GM12878 (cell line): ENCODE results near the gene TLR9. TPM values are rescaled to one million over a fixed set of nuclear protein-coding genes. Genes with fewer than 3 reads are reported as not detected.

Source experiments
- ATAC-seq: fragments of 200-7000 bp; cut with Tn5 transposase; 3 replicates; pipeline ENCODE4 v1.9.1; 2020; ENCODE audit warnings: mild to moderate bottlenecking, moderate library complexity
- BruUV-seq: library from RNA; stranded (reverse); fragments of 400-500 nt; replicated peaks from 2 replicates; lab custom pipeline; 2021; lab: Mats Ljungman, UMichigan
- CTCF ChIA-PET: fragments of 300-600 bp; sonication (Branson Sonifier 250); formaldehyde crosslinking; extraction: SDS; loops from one replicate; lab custom pipeline; 2021; ENCODE audit warnings: inconsistent platforms; lab: Yijun Ruan, JAX
- POLR2A ChIA-PET: fragments of 350-600 bp; formaldehyde crosslinking; extraction: SDS; loops from one replicate; lab custom pipeline; 2021; ENCODE audit warnings: inconsistent platforms; lab: Charles Lee
- RAD21 ChIA-PET: fragments of 300-600 bp; sonication (Branson Sonifier 250); formaldehyde crosslinking; loops from one replicate; lab custom pipeline; 2023; ENCODE audit warnings: antibody characterized with exemption; ENCODE audit not compliant: unreplicated experiment; lab: Charles Lee
- SMC1A ChIA-PET: fragments of 300-600 bp; sonication (Branson Sonifier 250); formaldehyde crosslinking; loops from one replicate; lab custom pipeline; 2023; ENCODE audit not compliant: unreplicated experiment, uncharacterized antibody; lab: Charles Lee
- DNase-seq: peaks from one replicate; pipeline ENCODE4 v3.0.0-alpha.2; 2011; ENCODE audit warnings: low read depth, low spot score
- FAIRE-seq: peaks from 3 replicates; lab custom pipeline; 2011; peaks lifted over from hg19 to GRCh38; lab: Jason Lieb, UNC
- H2AFZ ChIP-seq: 2 replicates; pipeline ENCODE4 v1.6.0; 2011; ENCODE audit warnings: low read depth, low read length, control low read depth; ENCODE audit not compliant: control insufficient read depth
- H3K27ac ChIP-seq: 2 replicates; pipeline ENCODE4 v1.5.1; 2011; ENCODE audit warnings: control low read depth; ENCODE audit not compliant: control insufficient read depth, insufficient read depth
- H3K27me3 ChIP-seq, 2 experiments: replicated peaks in 1 of 2; 2 replicates each; pipeline versions ENCODE4 v1.6.0 to v1.6.1; 2011; ENCODE audit warnings: low read length in 1 of 2; ENCODE audit not compliant: control insufficient read depth in 2 of 2, insufficient read depth in 2 of 2
- H3K36me3 ChIP-seq, 2 experiments: 2 replicates each; pipeline ENCODE4 v1.5.1; 2011; ENCODE audit warnings: low read length in 1 of 2; ENCODE audit not compliant: control insufficient read depth in 2 of 2, insufficient read depth in 2 of 2
- H3K4me1 ChIP-seq: 2 replicates; pipeline ENCODE4 v1.6.1; 2011; ENCODE audit warnings: mild to moderate bottlenecking, low read length, moderate library complexity, mixed read lengths; ENCODE audit not compliant: control insufficient read depth, insufficient read depth
- H3K4me2 ChIP-seq: 2 replicates; pipeline ENCODE4 v1.6.0; 2011; ENCODE audit warnings: control low read depth; ENCODE audit not compliant: control insufficient read depth, insufficient read depth
- H3K4me3 ChIP-seq: fragments of 200-600 bp; sonication (generic); 2 replicates; pipeline ENCODE4 v1.5.1; 2016
- H3K79me2 ChIP-seq: 2 replicates; pipeline ENCODE4 v1.6.0; 2011; ENCODE audit warnings: low read length; ENCODE audit not compliant: control insufficient read depth, insufficient read depth
- H3K9ac ChIP-seq: 2 replicates; pipeline ENCODE4 v1.8.0; 2011; ENCODE audit warnings: low read length, control low read depth, mixed read lengths; ENCODE audit not compliant: control insufficient read depth, insufficient read depth
- H3K9me3 ChIP-seq: replicated peaks from 3 replicates; pipeline ENCODE4 v1.5.1; 2011; ENCODE audit warnings: mild to moderate bottlenecking, low read length; ENCODE audit not compliant: control insufficient read depth, insufficient read depth
- H4K20me1 ChIP-seq: 2 replicates; pipeline ENCODE4 v1.6.0; 2011; ENCODE audit not compliant: control insufficient read depth, insufficient read depth
- ATF7 ChIP-seq: fragments of 450-650 bp; IDR thresholded peaks from 2 replicates; pipeline ENCODE4 v1.6.1; 2016; ENCODE audit warnings: low read depth, mild to moderate bottlenecking
- BRCA1 ChIP-seq: IDR thresholded peaks from 2 replicates; pipeline ENCODE4 v1.6.1; 2011; ENCODE audit warnings: low read depth, low read length, improper control_type of control experiment
- CHD4 ChIP-seq: fragments of 200-600 bp; sonication (generic); IDR thresholded peaks from 2 replicates; pipeline ENCODE4 v1.6.1; 2016; ENCODE audit warnings: mild to moderate bottlenecking
- DPF2 ChIP-seq: fragments of 450-650 bp; IDR thresholded peaks from 2 replicates; pipeline ENCODE4 v1.6.1; 2017; ENCODE audit warnings: mild to moderate bottlenecking
- E4F1 ChIP-seq: fragments of 450-650 bp; IDR thresholded peaks from 2 replicates; pipeline ENCODE4 v1.6.1; 2018; ENCODE audit warnings: borderline replicate concordance, mild to moderate bottlenecking; ENCODE audit not compliant: partially characterized antibody
- FOXK2 ChIP-seq: fragments of 450-650 bp; IDR thresholded peaks from 2 replicates; pipeline ENCODE4 v1.6.1; 2017; ENCODE audit warnings: mild to moderate bottlenecking, moderate library complexity
- HDGF ChIP-seq: fragments of 450-650 bp; IDR thresholded peaks from 2 replicates; pipeline ENCODE4 v1.6.1; 2016; ENCODE audit warnings: antibody characterized with exemption
- KAT2A ChIP-seq: conservative IDR thresholded peaks from 2 replicates; pipeline ENCODE4 v1.6.1; 2011; ENCODE audit warnings: low read depth, low read length; ENCODE audit not compliant: control insufficient read depth
- NBN ChIP-seq: fragments of 450-650 bp; IDR thresholded peaks from 2 replicates; pipeline ENCODE4 v1.6.1; 2016
- NFIC ChIP-seq: IDR thresholded peaks from 2 replicates; pipeline ENCODE4 v1.6.1; 2012; ENCODE audit warnings: low read depth, mild to moderate bottlenecking, inconsistent platforms, low read length, moderate library complexity
- NFXL1 ChIP-seq: fragments of 450-650 bp; IDR thresholded peaks from 2 replicates; pipeline ENCODE4 v1.6.1; 2017; ENCODE audit warnings: antibody characterized with exemption, mild to moderate bottlenecking, borderline replicate concordance
- NFYA ChIP-seq: IDR thresholded peaks from 2 replicates; pipeline ENCODE4 v1.6.1; 2011; ENCODE audit warnings: low read depth, mild to moderate bottlenecking, low read length, improper control_type of control experiment, borderline replicate concordance
- NR2C1 ChIP-seq: fragments of 450-650 bp; IDR thresholded peaks from 2 replicates; pipeline ENCODE4 v1.6.1; 2017; ENCODE audit warnings: antibody characterized with exemption, mild to moderate bottlenecking, moderate library complexity
- PKNOX1 ChIP-seq: fragments of 450-650 bp; IDR thresholded peaks from 2 replicates; pipeline ENCODE4 v1.6.1; 2016; ENCODE audit warnings: mild to moderate bottlenecking
- POU2F2 ChIP-seq: IDR thresholded peaks from 3 replicates; pipeline ENCODE4 v1.6.1; 2011; ENCODE audit warnings: low read depth, mild to moderate bottlenecking, low read length, borderline replicate concordance
- RUNX3 ChIP-seq: IDR thresholded peaks from 2 replicates; pipeline ENCODE4 v1.6.1; 2012; ENCODE audit warnings: low read length, inconsistent platforms
- SP1 ChIP-seq: IDR thresholded peaks from one replicate; pipeline ENCODE4 v1.6.1; 2011; ENCODE audit warnings: low read depth, low read length
- SPI1 ChIP-seq: IDR thresholded peaks from 2 replicates; pipeline ENCODE4 v1.6.1; 2011; ENCODE audit warnings: low read depth, mild to moderate bottlenecking, low read length, moderate library complexity, borderline replicate concordance; ENCODE audit not compliant: insufficient read depth
- STAT1 ChIP-seq: fragments of 450-650 bp; conservative IDR thresholded peaks from 2 replicates; pipeline ENCODE4 v1.6.1; 2014; ENCODE audit warnings: antibody characterized with exemption, mild to moderate bottlenecking
- YY1 ChIP-seq: IDR thresholded peaks from 2 replicates; pipeline ENCODE4 v1.6.1; 2011; ENCODE audit warnings: low read depth, mild to moderate bottlenecking, low read length
- WGBS: methylation state at CpG from one replicate; pipeline ENCODE4 v1.1.6; 2016; ENCODE audit warnings: low lambda C conversion rate; ENCODE audit not compliant: insufficient replicate concordance, insufficient coverage; ENCODE audit errors: missing lambda C conversion rate; 5-methylcytosine and 5-hydroxymethylcytosine counted together
- in situ Hi-C: fragments of 300-500 bp; cut with MboI; formaldehyde crosslinking; loops from 9 replicates; pipeline ENCODE4 v1.14.3; 2018; ENCODE audit warnings: mixed read lengths
- intact Hi-C: fragments of 100-400 bp; cut with micrococcal nuclease; formaldehyde crosslinking; loops from one replicate; pipeline ENCODE4 v1.14.2; 2022; ENCODE audit not compliant: unreplicated experiment
- polyA plus RNA-seq, 11 experiments: library from polyadenylated mRNA; depleted of rRNA in 4 of 11; unstranded in 6 of 11; stranded (reverse) in 5 of 11; fragments of >200 nt; fragmentation: Nextera tagmentation in 4 of 11; fragmentation: Illumina TruSeq in 1 of 11; extraction: Ambion mirVana in 4 of 11; extraction: Trizol in 1 of 11; gene quantifications; 1 replicate in 1 of 11; 2 replicates in 10 of 11; pipeline versions ENCODE4 v1.2.1 to v1.2.3, GENCODE V29; 2011 to 2016; ENCODE audit warnings: inconsistent platforms in 2 of 11, missing spikeins in 2 of 11, low read depth in 1 of 11
- total RNA-seq, 4 experiments: library from RNA; depleted of rRNA in 3 of 4; stranded (reverse); fragments of >200 nt in 3 of 4; fragmentation: Illumina TruSeq in 1 of 4; extraction: Trizol in 1 of 4; gene quantifications; 2 replicates each; pipeline versions ENCODE4 v1.2.1 to v1.2.3, GENCODE V29; 2013 to 2021

The TLR9 gene
- total and polyA plus RNA-seq, 10 of the 15 experiments (the other 5 are each of a cell fraction or from before 2014, with no cell fraction given) = 0.10 to 4.8 (median 0.53) TPM; not detected in 1

- TF ChIP-seq SPI1 (no peak), SP1 (no peak)
Measured at GRCh38 chr3:52230461-52230860, 5.0 kb upstream of the TLR9 start (continued).

GRCh38 chr3:52229656-52230055, 4.2 kb upstream of the TLR9 start:
- no peak overlapping the region for H3K27ac ChIP-seq
- peaks cover 22% of the 10 kb centered on the region for H3K4me1 ChIP-seq
- H3K9me3 ChIP-seq = no peaks in the 10 kb centered on the region
- POLR2A ChIA-PET = interaction anchor here (1.4 kb wide), 1 partner anchor 19 kb away, joined by 3 read pairs; no protein-coding TSS in a partner anchor
- intact Hi-C loops = no loop called here
- H3K9ac ChIP-seq = no peak overlapping the region
- no peaks in the 10 kb centered on the region; the same call in 1 of the 2 replicates for H3K79me2 ChIP-seq
- SMC1A ChIA-PET = interaction anchor here (1.0 kb wide), 1 partner anchor 9 kb away, joined by 4 read pairs; no protein-coding TSS in a partner anchor
- in situ Hi-C loops = loop anchor here (5.0 kb wide), 1 partner anchor 113 kb away; no protein-coding TSS in a partner anchor
- peaks cover 14 to 27% of the 10 kb centered on the region in 2 experiments for H3K36me3 ChIP-seq
- ATAC-seq = no peak
- DNase-seq = no peak
- H3K4me3 ChIP-seq = no peak overlapping the region
- H2AFZ ChIP-seq = no peak overlapping the region
- no peak for FAIRE-seq
- CTCF ChIA-PET = interaction anchor here (0.8 to 5.3 kb wide), 5 partner anchors 9 to 110 kb away, joined by 3 to 91 read pairs (median 13); no protein-coding TSS in a partner anchor
- no peaks in the 10 kb centered on the region for H3K27me3 ChIP-seq
- no peak overlapping the region for H3K4me2 ChIP-seq
- RAD21 ChIA-PET = interaction anchor here (0.7 to 1.0 kb wide), 2 partner anchors 9 to 119 kb away, joined by 3 read pairs; partner anchors contain the start of gene TWF2
- TF ChIP-seq KAT2A (no peak), NFIC (no peak), NBN (no peak), E4F1 (no peak), SPI1 (no peak), DPF2 (no peak), RUNX3 (no peak), NR2C1 (no peak), ATF7 (no peak), FOXK2 (no peak), PKNOX1 (no peak), CHD4 (no peak), BRCA1 (no peak), POU2F2 (no peak), NFYA (no peak), YY1 (no peak), STAT1 (no peak), HDGF (no peak), NFXL1 (no peak)
- 95% methylated on average over 13 of the region's 13 CpGs for WGBS
- no TSS peak for BruUV-seq
- no peaks in the 10 kb centered on the region for H4K20me1 ChIP-seq
